K562 (cell line): ENCODE results near the gene GPRIN1. TPM values are rescaled to one million over a fixed set of nuclear protein-coding genes. Genes with fewer than 3 reads are reported as not detected.

ENCODE experiments used
- ARHGAP35 ChIP-seq: fragments of 450-650 bp; IDR thresholded peaks from 2 replicates; pipeline ENCODE4 v1.6.1; 2018; ENCODE audit not compliant: partially characterized antibody
- CREB1 ChIP-seq, 2 experiments: sonication (generic) in 1 of 2; formaldehyde crosslinking in 1 of 2; IDR thresholded peaks; 2 replicates each; pipeline versions ENCODE4 v1.6.1 to v1.8.0; 2012 to 2022; ENCODE audit warnings: inconsistent platforms in 1 of 2, mild to moderate bottlenecking in 1 of 2, missing genetic modification reagents in 1 of 2, moderate library complexity in 1 of 2
- EHMT2 ChIP-seq: fragments of 450-650 bp; IDR thresholded peaks from 2 replicates; pipeline ENCODE4 v1.6.1; 2018; ENCODE audit warnings: antibody characterized with exemption
- FOSL1 ChIP-seq: fragments of 200-800 bp; sonication (Bioruptor generic); conservative IDR thresholded peaks from 2 replicates; pipeline ENCODE4 v1.6.1; 2016; ENCODE audit warnings: missing genetic modification characterization, missing compliant biosample characterization
- HDAC2 ChIP-seq: fragments of 450-650 bp; IDR thresholded peaks from 2 replicates; pipeline ENCODE4 v1.6.1; 2016; ENCODE audit warnings: mild to moderate bottlenecking
- IFI16 ChIP-seq: fragments of 250-450 bp; sonication (Bioruptor Pico); IDR thresholded peaks from 2 replicates; pipeline ENCODE4 v2.1.2; 2022; ENCODE audit warnings: mild to moderate bottlenecking, inconsistent platforms
- ILF3 ChIP-seq: fragments of 450-650 bp; IDR thresholded peaks from 2 replicates; pipeline ENCODE4 v1.6.1; 2018; ENCODE audit warnings: antibody characterized with exemption, mild to moderate bottlenecking, moderate library complexity, borderline replicate concordance
- KLF16 ChIP-seq: IDR thresholded peaks from 2 replicates; pipeline ENCODE4 v1.6.1; 2016; ENCODE audit warnings: antibody characterized with exemption
- MED1 ChIP-seq: sonication (generic); formaldehyde crosslinking; IDR thresholded peaks from 2 replicates; pipeline ENCODE4 v1.8.1; 2023; ENCODE audit warnings: missing genetic modification reagents, borderline replicate concordance
- MIER1 ChIP-seq: fragments of 450-650 bp; IDR thresholded peaks from 2 replicates; pipeline ENCODE4 v1.6.1; 2016; ENCODE audit warnings: antibody characterized with exemption, mild to moderate bottlenecking, low read depth
- NFIC ChIP-seq: fragments of 450-650 bp; IDR thresholded peaks from 2 replicates; pipeline ENCODE4 v1.6.1; 2017; ENCODE audit warnings: mild to moderate bottlenecking, inconsistent platforms
- NRF1 ChIP-seq, 2 experiments: fragments of 450-650 bp; IDR thresholded peaks in 1 of 2; conservative IDR thresholded peaks in 1 of 2; 2 replicates each; pipeline ENCODE4 v1.6.1; 2014; ENCODE audit warnings: mild to moderate bottlenecking in 2 of 2
- PHTF2 ChIP-seq: fragments of 250-450 bp; sonication (Bioruptor Pico); IDR thresholded peaks from 2 replicates; pipeline ENCODE4 v1.5.0; 2021; ENCODE audit warnings: mild to moderate bottlenecking
- RBM22 ChIP-seq: fragments of 200-400 bp; formaldehyde crosslinking; IDR thresholded peaks from 2 replicates; pipeline ENCODE4 v1.6.1; 2018; ENCODE audit warnings: low read length, low read depth; ENCODE audit not compliant: poor library complexity, severe bottlenecking
- SAFB2 ChIP-seq: fragments of 200-400 bp; formaldehyde crosslinking; IDR thresholded peaks from 2 replicates; pipeline ENCODE4 v1.6.1; 2018; ENCODE audit warnings: borderline replicate concordance, low read length, low read depth, moderate library complexity; ENCODE audit not compliant: severe bottlenecking
- TARDBP ChIP-seq: fragments of 450-650 bp; IDR thresholded peaks from 2 replicates; pipeline ENCODE4 v1.6.1; 2016
- THRAP3 ChIP-seq: fragments of 450-650 bp; IDR thresholded peaks from 2 replicates; pipeline ENCODE4 v1.6.1; 2016; ENCODE audit warnings: mild to moderate bottlenecking, inconsistent platforms, borderline replicate concordance
- ZNF24 ChIP-seq: fragments of 450-650 bp; IDR thresholded peaks from 2 replicates; pipeline ENCODE4 v1.6.1; 2016
- ZNF384 ChIP-seq: IDR thresholded peaks from 2 replicates; pipeline ENCODE4 v1.6.1; 2012; ENCODE audit warnings: low read depth, low read length, improper control_type of control experiment
- ZNF431 ChIP-seq: sonication (generic); formaldehyde crosslinking; IDR thresholded peaks from 2 replicates; pipeline ENCODE4 v1.8.0; 2022; ENCODE audit warnings: mild to moderate bottlenecking, missing genetic modification reagents
- ZNF584 ChIP-seq: fragments of 200-800 bp; sonication (Bioruptor generic); IDR thresholded peaks from 2 replicates; pipeline ENCODE4 v1.6.1; 2016; ENCODE audit warnings: low read depth, mild to moderate bottlenecking, missing genetic modification characterization, missing compliant biosample characterization
- polyA plus RNA-seq, 8 experiments: library from polyadenylated mRNA; depleted of rRNA in 4 of 8; stranded (reverse) in 5 of 8; unstranded in 3 of 8; fragments of >200 nt; fragmentation: Nextera tagmentation in 2 of 8; fragmentation: Illumina TruSeq in 1 of 8; extraction: Ambion mirVana in 2 of 8; extraction: Trizol in 1 of 8; gene quantifications; 2 replicates each; pipeline versions ENCODE4 v1.2.1 to v1.2.3, GENCODE V29; 2011 to 2014; ENCODE audit warnings: inconsistent platforms in 1 of 8, missing spikeins in 1 of 8
- total RNA-seq, 7 experiments: library from RNA; depleted of rRNA in 6 of 7; stranded (reverse); fragments of >200 nt in 6 of 7; fragmentation: Illumina TruSeq in 2 of 7; extraction: Trizol in 2 of 7; gene quantifications; 2 replicates each; pipeline versions ENCODE4 v1.2.1 to v1.2.3, GENCODE V29; 2011 to 2021; ENCODE audit warnings: low replicate concordance in 1 of 7
- TF ChIP-seq, protein P1 (sequence below): IDR thresholded peaks from 2 replicates; pipeline ENCODE4 v1.6.1; 2011; ENCODE audit not compliant: insufficient read length; ENCODE audit errors: extremely low read depth
- TF ChIP-seq, protein P2 (sequence below): sonication (generic); formaldehyde crosslinking; IDR thresholded peaks from 2 replicates; pipeline ENCODE4 v1.8.0; 2023; ENCODE audit warnings: mild to moderate bottlenecking, missing genetic modification reagents
- TF ChIP-seq, protein P3 (sequence below): sonication (generic); formaldehyde crosslinking; IDR thresholded peaks from 2 replicates; pipeline ENCODE4 v1.8.1; 2023; ENCODE audit warnings: missing genetic modification reagents, mild to moderate bottlenecking, borderline replicate concordance

The GPRIN1 gene
- total and polyA plus RNA-seq, 9 of the 15 experiments (the other 6 are each of a cell fraction or from before 2014, with no cell fraction given), result 0.15 to 11.6 (median 4.4) TPM

DNA sequence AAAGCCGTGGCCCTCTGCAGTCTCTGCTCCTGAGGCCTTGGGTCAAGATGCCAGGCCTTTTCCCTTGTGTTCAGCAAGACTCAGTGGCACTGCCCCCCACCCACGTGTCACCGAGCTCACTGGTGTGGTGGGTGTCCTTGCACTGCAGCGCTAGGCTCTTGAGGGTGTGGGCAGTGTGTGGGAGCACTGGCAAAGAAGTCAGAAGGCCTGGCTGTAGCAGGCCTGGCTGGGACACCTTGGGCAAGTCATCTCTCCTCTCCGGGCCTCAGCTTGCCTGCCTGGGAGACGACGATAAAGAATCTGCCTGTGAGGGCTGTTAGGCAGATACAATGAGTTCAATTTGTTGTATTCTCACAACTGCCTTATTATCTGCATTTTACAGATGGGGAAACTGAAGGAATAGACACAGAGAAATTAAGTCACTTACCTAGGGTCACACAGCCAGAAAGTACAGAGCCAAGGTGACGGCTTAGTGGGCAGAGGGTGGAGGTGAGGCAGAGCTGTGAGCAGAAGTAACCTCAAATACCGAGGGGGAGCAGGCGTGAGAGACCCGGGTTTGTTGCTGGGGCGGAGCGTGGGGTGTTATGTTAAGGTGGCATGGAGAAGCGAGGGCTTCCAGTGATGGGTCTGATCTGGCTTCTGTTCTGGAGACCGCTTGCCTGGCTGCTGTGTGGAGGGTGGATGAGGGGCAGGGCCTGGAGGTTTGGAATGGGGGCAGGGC is 38.7 kb upstream of the GPRIN1 start (continued):
- TF ChIP-seq ZNF431 (CRISPR knock-in tag) (no peak), FOSL1 (no peak), HDAC2 (no peak), SAFB2 (no peak), ARHGAP35 (no peak), NRF1 (conservative IDR thresholded peaks at IDR 0.05 in 1 of 2, IDR thresholded peaks at IDR 0.05 in 1 of 2) (no peak), ILF3 (no peak), IFI16 (CRISPR knock-in tag) (no peak), CREB1 (IDR thresholded peaks at IDR 0.05) (peak; percentile 47; the same call in 1 of the 2 replicates), CREB1 (CRISPR knock-in tag; IDR thresholded peaks at IDR 0.05) (no peak), ZNF384 (no peak), NFIC (peak; percentile 90), PHTF2 (CRISPR knock-in tag) (no peak), ZNF24 (no peak), KLF16 (peak; percentile 89), ZNF584 (CRISPR knock-in tag) (no peak), RBM22 (no peak), EHMT2 (no peak), THRAP3 (peak; percentile 43; the same call in 1 of the 2 replicates), MED1 (CRISPR knock-in tag) (no peak), MIER1 (no peak), TARDBP (no peak)
- TF ChIP-seq, protein P1, sequence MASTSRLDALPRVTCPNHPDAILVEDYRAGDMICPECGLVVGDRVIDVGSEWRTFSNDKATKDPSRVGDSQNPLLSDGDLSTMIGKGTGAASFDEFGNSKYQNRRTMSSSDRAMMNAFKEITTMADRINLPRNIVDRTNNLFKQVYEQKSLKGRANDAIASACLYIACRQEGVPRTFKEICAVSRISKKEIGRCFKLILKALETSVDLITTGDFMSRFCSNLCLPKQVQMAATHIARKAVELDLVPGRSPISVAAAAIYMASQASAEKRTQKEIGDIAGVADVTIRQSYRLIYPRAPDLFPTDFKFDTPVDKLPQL, result no peak
- TF ChIP-seq, protein P2, sequence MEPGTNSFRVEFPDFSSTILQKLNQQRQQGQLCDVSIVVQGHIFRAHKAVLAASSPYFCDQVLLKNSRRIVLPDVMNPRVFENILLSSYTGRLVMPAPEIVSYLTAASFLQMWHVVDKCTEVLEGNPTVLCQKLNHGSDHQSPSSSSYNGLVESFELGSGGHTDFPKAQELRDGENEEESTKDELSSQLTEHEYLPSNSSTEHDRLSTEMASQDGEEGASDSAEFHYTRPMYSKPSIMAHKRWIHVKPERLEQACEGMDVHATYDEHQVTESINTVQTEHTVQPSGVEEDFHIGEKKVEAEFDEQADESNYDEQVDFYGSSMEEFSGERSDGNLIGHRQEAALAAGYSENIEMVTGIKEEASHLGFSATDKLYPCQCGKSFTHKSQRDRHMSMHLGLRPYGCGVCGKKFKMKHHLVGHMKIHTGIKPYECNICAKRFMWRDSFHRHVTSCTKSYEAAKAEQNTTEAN, result no peak
- TF ChIP-seq, protein P3, sequence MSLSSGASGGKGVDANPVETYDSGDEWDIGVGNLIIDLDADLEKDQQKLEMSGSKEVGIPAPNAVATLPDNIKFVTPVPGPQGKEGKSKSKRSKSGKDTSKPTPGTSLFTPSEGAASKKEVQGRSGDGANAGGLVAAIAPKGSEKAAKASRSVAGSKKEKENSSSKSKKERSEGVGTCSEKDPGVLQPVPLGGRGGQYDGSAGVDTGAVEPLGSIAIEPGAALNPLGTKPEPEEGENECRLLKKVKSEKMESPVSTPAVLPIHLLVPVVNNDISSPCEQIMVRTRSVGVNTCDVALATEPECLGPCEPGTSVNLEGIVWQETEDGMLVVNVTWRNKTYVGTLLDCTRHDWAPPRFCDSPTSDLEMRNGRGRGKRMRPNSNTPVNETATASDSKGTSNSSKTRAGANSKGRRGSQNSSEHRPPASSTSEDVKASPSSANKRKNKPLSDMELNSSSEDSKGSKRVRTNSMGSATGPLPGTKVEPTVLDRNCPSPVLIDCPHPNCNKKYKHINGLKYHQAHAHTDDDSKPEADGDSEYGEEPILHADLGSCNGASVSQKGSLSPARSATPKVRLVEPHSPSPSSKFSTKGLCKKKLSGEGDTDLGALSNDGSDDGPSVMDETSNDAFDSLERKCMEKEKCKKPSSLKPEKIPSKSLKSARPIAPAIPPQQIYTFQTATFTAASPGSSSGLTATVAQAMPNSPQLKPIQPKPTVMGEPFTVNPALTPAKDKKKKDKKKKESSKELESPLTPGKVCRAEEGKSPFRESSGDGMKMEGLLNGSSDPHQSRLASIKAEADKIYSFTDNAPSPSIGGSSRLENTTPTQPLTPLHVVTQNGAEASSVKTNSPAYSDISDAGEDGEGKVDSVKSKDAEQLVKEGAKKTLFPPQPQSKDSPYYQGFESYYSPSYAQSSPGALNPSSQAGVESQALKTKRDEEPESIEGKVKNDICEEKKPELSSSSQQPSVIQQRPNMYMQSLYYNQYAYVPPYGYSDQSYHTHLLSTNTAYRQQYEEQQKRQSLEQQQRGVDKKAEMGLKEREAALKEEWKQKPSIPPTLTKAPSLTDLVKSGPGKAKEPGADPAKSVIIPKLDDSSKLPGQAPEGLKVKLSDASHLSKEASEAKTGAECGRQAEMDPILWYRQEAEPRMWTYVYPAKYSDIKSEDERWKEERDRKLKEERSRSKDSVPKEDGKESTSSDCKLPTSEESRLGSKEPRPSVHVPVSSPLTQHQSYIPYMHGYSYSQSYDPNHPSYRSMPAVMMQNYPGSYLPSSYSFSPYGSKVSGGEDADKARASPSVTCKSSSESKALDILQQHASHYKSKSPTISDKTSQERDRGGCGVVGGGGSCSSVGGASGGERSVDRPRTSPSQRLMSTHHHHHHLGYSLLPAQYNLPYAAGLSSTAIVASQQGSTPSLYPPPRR (CRISPR knock-in tag), result no peak
